22Rv1 (cell line): ENCODE data around the gene SLC35B2.

Experiments used
- CTCF ChIP-seq: fragments of 450-650 bp; IDR thresholded peaks from 2 replicates; pipeline ENCODE4 v1.5.1; 2017; ENCODE audit warnings: mild to moderate bottlenecking
- ZFX ChIP-seq: fragments of 450-650 bp; IDR thresholded peaks from 2 replicates; pipeline ENCODE4 v1.6.1; 2017; ENCODE audit warnings: antibody characterized with exemption, borderline replicate concordance

GRCh38 chr6:44261581-44261980, 4.3 kb upstream of the SLC35B2 start:
- TF ChIP-seq CTCF = no peak
- TF ChIP-seq ZFX = no peak
